GM20000 (cell line): ENCODE results near the gene SMIM31.

Source experiments
- DNase-seq: peaks from one replicate; pipeline ENCODE4 v3.0.0; 2012; ENCODE audit warnings: low spot score
- TF ChIP-seq, protein P1 (sequence below): IDR thresholded peaks from 2 replicates; pipeline ENCODE4 v1.5.1; 2012; ENCODE audit warnings: mild to moderate bottlenecking, control low read depth; ENCODE audit errors: extremely low read depth, missing control alignments

Gene SMIM31

GRCh38 chr4:164847016-164847415 lies 93.1 kb downstream of the SMIM31 start:
- DNase-seq: no peak
- TF ChIP-seq, protein P1, sequence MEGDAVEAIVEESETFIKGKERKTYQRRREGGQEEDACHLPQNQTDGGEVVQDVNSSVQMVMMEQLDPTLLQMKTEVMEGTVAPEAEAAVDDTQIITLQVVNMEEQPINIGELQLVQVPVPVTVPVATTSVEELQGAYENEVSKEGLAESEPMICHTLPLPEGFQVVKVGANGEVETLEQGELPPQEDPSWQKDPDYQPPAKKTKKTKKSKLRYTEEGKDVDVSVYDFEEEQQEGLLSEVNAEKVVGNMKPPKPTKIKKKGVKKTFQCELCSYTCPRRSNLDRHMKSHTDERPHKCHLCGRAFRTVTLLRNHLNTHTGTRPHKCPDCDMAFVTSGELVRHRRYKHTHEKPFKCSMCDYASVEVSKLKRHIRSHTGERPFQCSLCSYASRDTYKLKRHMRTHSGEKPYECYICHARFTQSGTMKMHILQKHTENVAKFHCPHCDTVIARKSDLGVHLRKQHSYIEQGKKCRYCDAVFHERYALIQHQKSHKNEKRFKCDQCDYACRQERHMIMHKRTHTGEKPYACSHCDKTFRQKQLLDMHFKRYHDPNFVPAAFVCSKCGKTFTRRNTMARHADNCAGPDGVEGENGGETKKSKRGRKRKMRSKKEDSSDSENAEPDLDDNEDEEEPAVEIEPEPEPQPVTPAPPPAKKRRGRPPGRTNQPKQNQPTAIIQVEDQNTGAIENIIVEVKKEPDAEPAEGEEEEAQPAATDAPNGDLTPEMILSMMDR: no peak

DNA sequence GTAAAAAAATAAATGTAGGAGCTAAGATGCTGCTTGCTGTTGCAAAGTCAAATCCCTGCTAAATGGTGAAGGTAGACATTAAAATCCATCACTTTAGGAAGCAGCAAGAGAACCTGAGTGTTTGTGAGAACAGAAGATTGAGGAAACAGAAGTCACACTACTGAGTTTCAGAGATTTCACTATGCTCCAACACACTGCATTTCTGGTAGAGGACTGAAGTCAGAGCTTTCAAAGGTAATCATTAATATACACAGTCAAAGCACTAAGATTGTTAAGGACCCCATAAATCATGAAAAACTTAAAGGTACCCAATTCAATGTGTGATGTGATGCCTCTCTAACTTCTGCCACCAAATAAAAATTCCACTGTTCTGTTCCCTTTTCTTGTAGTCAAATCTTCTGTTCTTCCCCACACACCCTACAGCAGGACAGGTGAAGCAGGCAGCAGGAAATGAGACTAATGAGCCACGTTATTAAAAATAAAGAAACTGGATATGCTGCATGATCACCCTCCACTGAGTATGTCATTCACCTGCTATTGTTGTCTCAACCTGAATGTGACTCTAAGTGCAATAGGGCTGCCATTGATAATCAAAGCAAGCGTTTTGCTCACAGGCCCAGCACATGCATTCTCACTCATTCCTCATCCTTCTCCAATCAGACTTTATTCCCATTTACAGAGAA lies 94.2 kb downstream of the SMIM31 start:
- TF ChIP-seq, protein P1: no peak
- DNase-seq: no peak
